Prostate gland (tissue), 2 donors: ENCODE data around the gene ABCC8.

Experiments
- CTCF ChIP-seq, 4 experiments: fragments of 200-600 bp in 2 of 4; fragments of 450-650 bp in 2 of 4; sonication (generic) in 2 of 4; IDR thresholded peaks; 1 replicate in 3 of 4; 2 replicates in 1 of 4; pipeline ENCODE4 v1.5.1; 2016 to 2019; ENCODE audit warnings: antibody characterized with exemption in 4 of 4, mild to moderate bottlenecking in 2 of 4, moderate library complexity in 2 of 4
- POLR2A ChIP-seq: fragments of 450-650 bp; IDR thresholded peaks from one replicate; pipeline ENCODE4 v1.6.1; 2016; ENCODE audit warnings: antibody characterized with exemption, mild to moderate bottlenecking
- POLR2AphosphoS5 ChIP-seq: sonication (generic); formaldehyde crosslinking; IDR thresholded peaks from one replicate; pipeline ENCODE4 v1.6.1; 2017; ENCODE audit warnings: antibody characterized with exemption

GRCh38 chr11:17516551-17517150 is 40.0 kb upstream of the ABCC8 start:
- TF ChIP-seq POLR2A (no peak), CTCF (IDR thresholded peaks at IDR 0.05) (no peak), POLR2AphosphoS5 (no peak)
